Hematopoietic multipotent progenitor cell treated with erythropoietin and hydrocortisone succinate and interleukin-3 and kit ligand, for 15 days (in vitro differentiated cells): ENCODE data around the gene ACTL9.
"Not testable (repeated sequence)": the region's sequence is repeated elsewhere in the genome, so short reads cannot be mapped to it uniquely, and the experiment has no call there.

Experiments used
- DNase-seq: peaks from one replicate; pipeline ENCODE4 v3.0.0-alpha.2; 2015; ENCODE audit warnings: low spot score

The ACTL9 gene, protein sequence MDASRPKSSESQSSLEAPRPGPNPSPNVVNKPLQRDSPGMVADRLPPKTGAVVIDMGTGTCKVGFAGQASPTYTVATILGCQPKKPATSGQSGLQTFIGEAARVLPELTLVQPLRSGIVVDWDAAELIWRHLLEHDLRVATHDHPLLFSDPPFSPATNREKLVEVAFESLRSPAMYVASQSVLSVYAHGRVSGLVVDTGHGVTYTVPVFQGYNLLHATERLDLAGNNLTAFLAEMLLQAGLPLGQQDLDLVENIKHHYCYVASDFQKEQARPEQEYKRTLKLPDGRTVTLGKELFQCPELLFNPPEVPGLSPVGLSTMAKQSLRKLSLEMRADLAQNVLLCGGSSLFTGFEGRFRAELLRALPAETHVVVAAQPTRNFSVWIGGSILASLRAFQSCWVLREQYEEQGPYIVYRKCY

GRCh38 chr19:8698433-8699063 lies at the start of gene ACTL9:
Gene ACTL9 (minus strand): TSS chr19:8698795. CDS start chr19:8698701, 94 bp downstream.
- no peak for DNase-seq

DNA sequence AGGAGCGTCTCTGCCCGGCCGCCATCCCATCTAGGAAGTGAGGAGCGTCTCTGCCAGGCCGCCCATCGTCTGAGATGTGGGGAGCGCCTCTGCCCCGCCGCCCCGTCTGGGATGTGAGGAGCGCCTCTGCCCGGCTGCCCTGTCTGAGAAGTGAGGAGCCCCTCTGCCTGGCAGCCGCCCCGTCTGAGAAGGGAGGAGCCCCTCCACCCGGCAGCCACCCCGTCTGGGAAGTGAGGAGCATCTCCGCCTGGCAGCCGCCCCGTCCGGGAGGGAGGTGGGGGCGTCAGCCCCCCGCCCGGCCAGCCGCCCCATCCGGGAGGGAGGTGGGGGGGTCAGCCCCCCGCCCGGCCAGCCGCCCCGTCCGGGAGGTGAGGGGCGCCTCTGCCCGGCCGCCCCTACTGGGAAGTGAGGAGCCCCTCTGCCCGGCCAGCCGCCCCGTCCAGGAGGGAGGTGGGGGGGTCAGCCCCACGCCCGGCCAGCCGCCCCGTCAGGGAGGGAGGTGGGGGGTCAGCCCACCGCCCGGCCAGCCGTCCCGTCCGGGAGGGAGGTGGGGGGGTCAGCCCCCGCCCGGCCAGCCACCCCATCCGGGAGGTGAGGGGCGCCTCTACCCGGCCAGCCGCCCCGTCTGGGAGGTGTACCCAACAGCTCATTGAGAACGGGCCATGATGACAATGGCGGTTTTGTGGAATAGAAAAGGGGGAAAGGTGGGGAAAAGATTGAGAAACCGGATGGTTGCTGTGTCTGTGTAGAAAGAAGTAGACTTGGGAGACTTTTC lies 40.9 kb upstream of the ACTL9 start:
- DNase-seq = not testable (repeated sequence)

DNA sequence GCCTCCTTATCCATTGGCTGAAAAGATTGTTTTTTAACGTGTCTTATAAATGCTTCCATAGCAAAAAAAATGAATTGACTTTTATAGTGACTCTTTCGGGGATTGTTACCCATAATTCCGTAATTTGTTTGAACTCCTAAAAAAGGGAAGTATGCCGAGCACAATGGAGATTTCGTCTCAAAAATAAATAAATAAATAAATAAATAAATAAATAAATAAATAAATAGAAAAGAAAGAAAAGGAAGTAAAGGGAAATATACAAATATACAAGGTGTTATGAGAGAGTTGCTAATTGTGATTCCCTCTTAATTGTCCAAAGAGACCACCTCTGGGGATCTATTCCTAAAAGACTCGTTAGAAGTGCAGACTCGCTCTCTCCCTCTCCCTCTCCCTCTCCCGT lies 39.8 kb upstream of the ACTL9 start:
- DNase-seq = no peak

- DNase-seq = no peak
These were observed 33.0 kb upstream of the ACTL9 start for GRCh38 chr19:8731428-8732169.

GRCh38 chr19:8724276-8724675 lies 25.7 kb upstream of the ACTL9 start:
- DNase-seq = no peak

GRCh38 chr19:8722032-8722431 lies 23.4 kb upstream of the ACTL9 start:
- no peak for DNase-seq

GRCh38 chr19:8721334-8721733 lies 22.7 kb upstream of the ACTL9 start, which contains the start of gene OR2Z1:
Gene OR2Z1 (plus strand): TSS chr19:8721634. CDS start chr19:8731029, 9,395 bp downstream.
- DNase-seq = no peak

DNA sequence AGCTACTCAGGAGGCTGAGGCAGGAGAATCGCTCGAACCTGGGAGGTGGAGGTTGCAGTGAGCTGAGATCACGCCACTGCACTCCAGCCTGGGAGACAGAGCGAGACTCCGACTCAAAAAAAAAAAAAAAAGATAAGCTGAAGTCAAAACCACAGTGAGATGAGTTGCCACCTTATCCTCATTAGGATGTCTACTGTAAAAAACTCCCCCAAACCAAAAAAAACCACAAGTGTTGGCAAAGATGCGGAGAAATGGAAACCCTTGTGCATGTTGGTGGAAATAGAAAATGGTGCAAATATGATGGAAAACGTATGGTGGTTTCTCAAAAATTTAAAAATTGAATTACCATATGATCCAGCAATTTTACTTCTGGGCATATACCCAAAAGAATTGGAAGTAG lies 11.7 kb upstream of the ACTL9 start:
- not testable (repeated sequence) for DNase-seq

GRCh38 chr19:8705742-8706141 lies 7.1 kb upstream of the ACTL9 start:
- no peak for DNase-seq

- DNase-seq = not testable (repeated sequence)
These were observed 6.7 kb upstream of the ACTL9 start for GRCh38 chr19:8705304-8705703.

DNA sequence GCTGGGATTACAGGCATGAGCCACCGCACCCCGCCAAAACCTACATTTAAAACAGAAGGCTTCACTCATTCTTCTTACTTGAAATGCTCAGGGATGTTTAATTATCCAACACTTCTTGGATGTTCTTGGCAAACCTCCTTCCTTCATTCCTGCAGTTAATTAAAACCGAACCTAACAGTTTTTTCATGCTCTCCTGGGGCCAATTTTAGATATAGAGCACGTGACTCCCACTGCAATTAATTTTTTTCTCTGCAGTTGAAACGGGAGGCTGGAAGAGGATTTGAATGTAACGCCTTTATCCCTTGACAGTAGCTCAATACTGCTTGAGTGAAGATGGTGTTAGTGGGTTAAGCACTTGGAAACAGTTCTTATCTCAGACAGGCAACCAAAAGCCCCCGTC lies 4.6 kb upstream of the ACTL9 start:
- no peak for DNase-seq

DNA sequence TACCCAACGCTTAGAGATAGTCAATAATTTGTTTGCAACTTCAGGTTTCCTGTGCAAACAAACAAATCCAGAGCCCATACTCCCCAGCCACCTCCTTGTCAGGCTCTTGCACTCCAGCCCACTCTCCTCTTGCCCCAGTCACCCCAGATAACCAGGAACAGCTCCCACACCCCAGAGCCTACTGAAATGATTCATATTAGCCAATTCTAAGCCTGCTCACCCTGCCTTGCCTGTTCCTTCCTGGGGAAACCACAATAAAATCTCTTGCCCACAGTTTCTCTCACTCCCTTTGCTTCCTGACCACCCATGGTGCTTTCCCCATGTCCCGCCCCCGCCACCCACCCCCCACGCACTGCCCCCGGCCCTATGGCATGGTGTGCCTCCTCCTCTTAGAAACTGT lies 3.8 kb upstream of the ACTL9 start:
- no peak for DNase-seq

DNA sequence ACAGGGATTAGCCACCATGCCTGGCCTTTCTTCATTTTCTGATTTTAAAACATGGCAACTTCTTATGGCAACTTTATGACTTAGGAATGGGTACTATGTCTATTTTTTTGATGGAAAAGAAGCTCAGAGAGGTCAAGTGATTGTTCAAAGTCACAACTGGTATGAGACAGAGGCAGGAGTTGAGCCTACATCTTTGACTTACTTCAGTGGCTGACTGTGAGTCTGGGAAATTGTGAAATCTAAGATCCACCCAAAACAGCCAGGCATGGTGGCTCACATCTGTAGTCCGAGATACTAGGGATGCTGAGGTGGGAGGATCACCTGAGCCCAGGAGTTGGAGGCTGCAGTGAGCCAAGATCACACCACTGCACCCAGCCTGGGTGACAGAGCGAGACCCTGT lies 2.4 kb upstream of the ACTL9 start:
- no peak for DNase-seq

DNA sequence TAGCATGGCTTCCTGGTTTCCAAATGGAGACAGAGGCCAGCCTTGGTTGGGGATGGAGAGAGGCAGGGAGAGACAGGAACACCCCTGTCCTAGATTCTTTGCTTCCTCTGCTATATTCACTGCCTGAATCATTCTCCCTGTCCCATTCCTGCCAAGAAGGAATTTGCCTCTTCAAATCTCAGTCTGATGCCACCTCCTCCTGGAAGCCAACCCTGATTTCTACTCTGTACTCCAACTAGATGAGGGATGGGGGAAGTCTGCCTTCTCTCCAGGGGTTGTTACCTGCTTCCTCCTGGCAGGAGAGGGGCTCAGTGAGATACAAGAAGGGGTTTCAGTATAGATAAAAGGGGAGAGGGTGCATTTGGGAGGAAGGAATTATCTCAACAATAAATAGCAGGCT lies 1.3 kb upstream of the ACTL9 start:
- DNase-seq = no peak

DNA sequence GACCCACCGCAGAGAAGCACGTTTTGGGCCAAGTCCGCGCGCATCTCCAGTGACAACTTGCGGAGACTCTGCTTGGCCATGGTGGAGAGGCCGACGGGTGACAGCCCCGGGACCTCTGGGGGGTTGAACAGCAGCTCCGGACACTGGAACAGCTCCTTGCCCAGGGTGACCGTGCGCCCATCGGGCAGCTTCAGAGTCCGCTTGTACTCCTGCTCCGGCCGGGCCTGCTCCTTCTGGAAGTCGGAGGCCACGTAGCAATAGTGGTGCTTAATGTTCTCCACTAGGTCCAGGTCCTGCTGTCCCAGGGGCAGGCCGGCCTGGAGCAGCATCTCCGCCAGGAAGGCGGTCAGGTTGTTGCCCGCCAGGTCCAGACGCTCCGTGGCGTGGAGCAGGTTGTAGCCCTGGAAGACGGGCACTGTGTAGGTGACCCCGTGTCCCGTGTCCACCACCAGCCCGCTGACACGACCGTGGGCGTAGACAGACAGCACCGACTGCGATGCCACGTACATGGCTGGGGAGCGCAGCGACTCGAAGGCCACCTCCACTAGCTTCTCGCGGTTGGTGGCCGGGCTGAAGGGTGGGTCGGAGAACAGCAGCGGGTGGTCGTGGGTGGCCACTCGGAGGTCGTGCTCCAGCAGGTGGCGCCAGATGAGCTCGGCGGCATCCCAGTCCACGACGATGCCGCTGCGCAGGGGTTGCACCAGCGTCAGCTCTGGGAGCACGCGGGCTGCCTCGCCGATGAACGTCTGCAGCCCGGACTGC lies 743 bp downstream of the ACTL9 start:
- DNase-seq = no peak

GRCh38 chr19:8696993-8697392 lies 1.6 kb downstream of the ACTL9 start:
- no peak for DNase-seq

GRCh38 chr19:8695911-8696310 lies 2.7 kb downstream of the ACTL9 start:
- no peak for DNase-seq

DNA sequence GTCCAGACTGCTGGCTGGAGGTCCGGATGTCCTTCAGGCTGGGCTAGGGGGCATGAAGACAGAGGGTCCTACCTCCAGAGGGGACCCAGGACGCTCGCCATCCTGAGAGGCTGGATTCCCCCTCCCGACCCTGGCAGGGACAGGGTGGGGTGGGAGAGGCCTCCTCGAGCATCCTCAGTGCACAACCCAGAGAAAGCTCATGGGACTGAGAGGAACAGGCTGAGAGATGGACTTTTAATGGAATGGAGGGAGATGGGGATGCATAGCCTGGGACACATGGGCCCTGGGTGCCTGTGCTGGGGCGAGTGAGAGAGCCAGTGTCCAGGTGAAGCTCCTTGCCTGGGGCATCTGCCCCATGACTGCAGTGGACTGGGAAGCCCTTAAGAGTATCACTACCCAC lies 3.1 kb downstream of the ACTL9 start:
- no peak for DNase-seq

DNA sequence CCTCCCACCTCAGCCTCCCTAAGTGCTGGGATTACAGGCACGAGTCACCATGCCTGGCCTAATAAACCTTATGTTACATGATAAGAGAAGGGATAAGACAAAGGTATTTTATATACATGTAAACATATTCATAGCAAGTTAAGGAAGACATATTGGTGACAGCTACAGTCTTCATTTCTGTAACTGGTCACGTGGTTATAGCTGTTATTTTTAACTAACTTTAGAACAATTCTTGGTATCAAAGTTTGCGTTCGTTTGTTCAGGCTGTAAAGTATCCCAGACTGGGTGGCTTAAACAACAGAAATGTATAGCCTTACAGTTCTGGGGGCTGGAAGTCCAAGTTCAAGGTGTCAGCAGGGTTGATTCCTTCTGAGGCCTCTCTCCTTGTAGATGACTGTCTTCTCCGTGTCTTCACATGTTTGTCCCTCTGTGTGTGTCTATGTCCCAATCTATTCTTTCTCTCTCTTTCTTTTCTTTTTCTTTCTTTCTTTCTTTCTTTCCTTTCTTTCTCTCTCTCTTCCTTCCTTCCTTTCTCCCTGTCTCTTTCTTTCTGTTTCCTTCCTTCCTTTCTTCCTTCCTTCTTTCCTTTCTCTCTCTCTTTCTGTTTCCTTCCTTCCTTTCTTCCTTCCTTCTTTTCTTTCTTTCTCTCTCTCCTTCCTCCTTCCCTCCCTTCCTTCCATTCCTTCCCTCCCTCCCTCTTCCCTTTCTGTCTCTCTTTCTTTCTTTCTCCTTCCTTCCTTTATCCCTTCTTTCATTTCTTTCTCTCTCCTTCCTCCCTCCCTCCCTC lies 7.6 kb downstream of the ACTL9 start:
- no peak for DNase-seq

DNA sequence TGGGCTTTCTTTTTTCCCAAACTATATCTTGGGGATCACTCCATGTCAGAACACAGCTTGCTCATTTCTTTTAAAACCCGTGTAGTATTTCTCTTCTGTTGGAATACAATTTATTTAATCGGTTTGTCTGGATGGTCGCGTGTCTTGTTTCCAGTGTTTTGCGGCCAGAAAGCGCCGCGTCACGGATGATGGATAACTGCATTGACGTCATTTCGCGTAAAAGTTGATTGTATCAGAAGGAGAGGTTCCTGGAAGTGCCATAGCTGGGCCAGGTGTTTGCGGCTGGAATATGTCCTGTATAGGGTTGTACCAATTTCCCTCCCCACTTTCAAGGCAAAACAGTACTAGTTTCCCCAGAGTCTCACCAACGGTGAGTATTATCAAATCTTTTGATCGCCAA lies 9.7 kb downstream of the ACTL9 start:
- DNase-seq = no peak

GRCh38 chr19:8686549-8686948 lies 12.0 kb downstream of the ACTL9 start:
- DNase-seq = no peak
